Choroid plexus epithelial cell (primary cell): Measurements from ENCODE around the gene ZNF492.
"Not testable (repeated sequence)": the region's sequence is repeated elsewhere in the genome, so short reads cannot be mapped to it uniquely, and the experiment has no call there.

Source experiments
- DNase-seq: peaks from one replicate; pipeline ENCODE4 v3.0.0-alpha.2; 2010; ENCODE audit warnings: low read depth
- H3K4me3 ChIP-seq: 2 replicates; pipeline ENCODE4 v1.5.1; 2011; ENCODE audit warnings: low read depth, mild to moderate bottlenecking, control low read depth, low read length, moderate library complexity
- CTCF ChIP-seq: conservative IDR thresholded peaks from 2 replicates; pipeline ENCODE4 v1.5.1; 2011; ENCODE audit warnings: low read depth, mild to moderate bottlenecking, control low read depth, inconsistent platforms, low read length, moderate library complexity

The ZNF492 gene

GRCh38 chr19:22622901-22623840 is 11.0 kb upstream of the ZNF492 start:
- H3K4me3 ChIP-seq = no peak overlapping the region
- DNase-seq = no peak
- no peak for TF ChIP-seq CTCF

GRCh38 chr19:22623841-22624221 is 10.3 kb upstream of the ZNF492 start:
- DNase-seq = no peak
- no peak for TF ChIP-seq CTCF
- H3K4me3 ChIP-seq = no peak overlapping the region

GRCh38 chr19:22625266-22626035 is 8.7 kb upstream of the ZNF492 start:
- DNase-seq = no peak
- no peak overlapping the region for H3K4me3 ChIP-seq
- no peak for TF ChIP-seq CTCF

- no peak for DNase-seq
- no peak overlapping the region for H3K4me3 ChIP-seq
- TF ChIP-seq CTCF = no peak
Observed at GRCh38 chr19:22627526-22627925, 6.6 kb upstream of the ZNF492 start.

GRCh38 chr19:22628401-22628800 is 5.7 kb upstream of the ZNF492 start:
- TF ChIP-seq CTCF = no peak
- no peak overlapping the region for H3K4me3 ChIP-seq
- no peak for DNase-seq

- peak overlapping the region; percentile 66 for H3K4me3 ChIP-seq
- TF ChIP-seq CTCF = no peak
- DNase-seq = no peak
Observed at GRCh38 chr19:22634450-22634827, 315 bp downstream of the ZNF492 start.

- H3K4me3 ChIP-seq, DNase-seq: not testable (repeated sequence)
Observed at GRCh38 chr19:22685493-22685892, 51.4 kb downstream of the ZNF492 start.

- not testable (repeated sequence) for DNase-seq
Observed at GRCh38 chr19:22702661-22703060, 68.5 kb downstream of the ZNF492 start.

GRCh38 chr19:22703096-22703495 is 69.0 kb downstream of the ZNF492 start:
- not testable (repeated sequence) for DNase-seq, H3K4me3 ChIP-seq

More at GRCh38 chr19:22702661-22703060, 68.5 kb downstream of the ZNF492 start:
- H3K4me3 ChIP-seq = not testable (repeated sequence)
